GM12878 (cell line): ENCODE results near the gene CPD. TPM values are rescaled to one million over a fixed set of nuclear protein-coding genes. Genes with fewer than 3 reads are reported as not detected.

Experiments
- ATAC-seq: fragments of 200-7000 bp; cut with Tn5 transposase; 3 replicates; pipeline ENCODE4 v1.9.1; 2020; ENCODE audit warnings: mild to moderate bottlenecking, moderate library complexity
- BruUV-seq: library from RNA; stranded (reverse); fragments of 400-500 nt; replicated peaks from 2 replicates; lab custom pipeline; 2021; lab: Mats Ljungman, UMichigan
- CTCF ChIA-PET: fragments of 300-600 bp; sonication (Branson Sonifier 250); formaldehyde crosslinking; extraction: SDS; loops from one replicate; lab custom pipeline; 2021; ENCODE audit warnings: inconsistent platforms; lab: Yijun Ruan, JAX
- POLR2A ChIA-PET: fragments of 350-600 bp; formaldehyde crosslinking; extraction: SDS; loops from one replicate; lab custom pipeline; 2021; ENCODE audit warnings: inconsistent platforms; lab: Charles Lee
- RAD21 ChIA-PET: fragments of 300-600 bp; sonication (Branson Sonifier 250); formaldehyde crosslinking; loops from one replicate; lab custom pipeline; 2023; ENCODE audit warnings: antibody characterized with exemption; ENCODE audit not compliant: unreplicated experiment; lab: Charles Lee
- SMC1A ChIA-PET: fragments of 300-600 bp; sonication (Branson Sonifier 250); formaldehyde crosslinking; loops from one replicate; lab custom pipeline; 2023; ENCODE audit not compliant: unreplicated experiment, uncharacterized antibody; lab: Charles Lee
- DNase-seq: peaks from one replicate; pipeline ENCODE4 v3.0.0-alpha.2; 2011; ENCODE audit warnings: low read depth, low spot score
- FAIRE-seq: peaks from 3 replicates; lab custom pipeline; 2011; peaks lifted over from hg19 to GRCh38; lab: Jason Lieb, UNC
- H2AFZ ChIP-seq: 2 replicates; pipeline ENCODE4 v1.6.0; 2011; ENCODE audit warnings: low read depth, low read length, control low read depth; ENCODE audit not compliant: control insufficient read depth
- H3K27ac ChIP-seq: 2 replicates; pipeline ENCODE4 v1.5.1; 2011; ENCODE audit warnings: control low read depth; ENCODE audit not compliant: control insufficient read depth, insufficient read depth
- H3K27me3 ChIP-seq, 2 experiments: replicated peaks in 1 of 2; 2 replicates each; pipeline versions ENCODE4 v1.6.0 to v1.6.1; 2011; ENCODE audit warnings: low read length in 1 of 2; ENCODE audit not compliant: control insufficient read depth in 2 of 2, insufficient read depth in 2 of 2
- H3K36me3 ChIP-seq, 2 experiments: 2 replicates each; pipeline ENCODE4 v1.5.1; 2011; ENCODE audit warnings: low read length in 1 of 2; ENCODE audit not compliant: control insufficient read depth in 2 of 2, insufficient read depth in 2 of 2
- H3K4me1 ChIP-seq: 2 replicates; pipeline ENCODE4 v1.6.1; 2011; ENCODE audit warnings: mild to moderate bottlenecking, low read length, moderate library complexity, mixed read lengths; ENCODE audit not compliant: control insufficient read depth, insufficient read depth
- H3K4me2 ChIP-seq: 2 replicates; pipeline ENCODE4 v1.6.0; 2011; ENCODE audit warnings: control low read depth; ENCODE audit not compliant: control insufficient read depth, insufficient read depth
- H3K4me3 ChIP-seq: fragments of 200-600 bp; sonication (generic); 2 replicates; pipeline ENCODE4 v1.5.1; 2016
- H3K79me2 ChIP-seq: 2 replicates; pipeline ENCODE4 v1.6.0; 2011; ENCODE audit warnings: low read length; ENCODE audit not compliant: control insufficient read depth, insufficient read depth
- H3K9ac ChIP-seq: 2 replicates; pipeline ENCODE4 v1.8.0; 2011; ENCODE audit warnings: low read length, control low read depth, mixed read lengths; ENCODE audit not compliant: control insufficient read depth, insufficient read depth
- H3K9me3 ChIP-seq: replicated peaks from 3 replicates; pipeline ENCODE4 v1.5.1; 2011; ENCODE audit warnings: mild to moderate bottlenecking, low read length; ENCODE audit not compliant: control insufficient read depth, insufficient read depth
- H4K20me1 ChIP-seq: 2 replicates; pipeline ENCODE4 v1.6.0; 2011; ENCODE audit not compliant: control insufficient read depth, insufficient read depth
- BHLHE40 ChIP-seq, 2 experiments: fragments of 450-650 bp in 1 of 2; IDR thresholded peaks; 2 replicates each; pipeline ENCODE4 v1.6.1; 2011 to 2017; ENCODE audit warnings: low read depth in 2 of 2, borderline replicate concordance in 1 of 2, improper control_type of control experiment in 1 of 2, low read length in 1 of 2, mild to moderate bottlenecking in 1 of 2
- BMI1 ChIP-seq: fragments of 450-650 bp; IDR thresholded peaks from 2 replicates; pipeline ENCODE4 v1.6.1; 2016; ENCODE audit warnings: mild to moderate bottlenecking, moderate library complexity, borderline replicate concordance
- HDGF ChIP-seq: fragments of 450-650 bp; IDR thresholded peaks from 2 replicates; pipeline ENCODE4 v1.6.1; 2016; ENCODE audit warnings: antibody characterized with exemption
- STAT1 ChIP-seq: fragments of 450-650 bp; conservative IDR thresholded peaks from 2 replicates; pipeline ENCODE4 v1.6.1; 2014; ENCODE audit warnings: antibody characterized with exemption, mild to moderate bottlenecking
- YBX1 ChIP-seq: fragments of 450-650 bp; IDR thresholded peaks from 2 replicates; pipeline ENCODE4 v1.6.1; 2016; ENCODE audit warnings: antibody characterized with exemption
- ZBED1 ChIP-seq: IDR thresholded peaks from 2 replicates; pipeline ENCODE4 v1.6.1; 2016; ENCODE audit warnings: borderline replicate concordance
- ZBTB40 ChIP-seq: fragments of 450-650 bp; IDR thresholded peaks from 2 replicates; pipeline ENCODE4 v1.6.1; 2016; ENCODE audit warnings: mild to moderate bottlenecking, moderate library complexity, borderline replicate concordance
- ZNF24 ChIP-seq: fragments of 450-650 bp; IDR thresholded peaks from 2 replicates; pipeline ENCODE4 v1.6.1; 2017; ENCODE audit warnings: antibody characterized with exemption, mild to moderate bottlenecking
- WGBS: methylation state at CpG from one replicate; pipeline ENCODE4 v1.1.6; 2016; ENCODE audit warnings: low lambda C conversion rate; ENCODE audit not compliant: insufficient replicate concordance, insufficient coverage; ENCODE audit errors: missing lambda C conversion rate; 5-methylcytosine and 5-hydroxymethylcytosine counted together
- in situ Hi-C: fragments of 300-500 bp; cut with MboI; formaldehyde crosslinking; loops from 9 replicates; pipeline ENCODE4 v1.14.3; 2018; ENCODE audit warnings: mixed read lengths
- intact Hi-C: fragments of 100-400 bp; cut with micrococcal nuclease; formaldehyde crosslinking; loops from one replicate; pipeline ENCODE4 v1.14.2; 2022; ENCODE audit not compliant: unreplicated experiment
- polyA plus RNA-seq, 11 experiments: library from polyadenylated mRNA; depleted of rRNA in 4 of 11; unstranded in 6 of 11; stranded (reverse) in 5 of 11; fragments of >200 nt; fragmentation: Nextera tagmentation in 4 of 11; fragmentation: Illumina TruSeq in 1 of 11; extraction: Ambion mirVana in 4 of 11; extraction: Trizol in 1 of 11; gene quantifications; 1 replicate in 1 of 11; 2 replicates in 10 of 11; pipeline versions ENCODE4 v1.2.1 to v1.2.3, GENCODE V29; 2011 to 2016; ENCODE audit warnings: inconsistent platforms in 2 of 11, missing spikeins in 2 of 11, low read depth in 1 of 11
- total RNA-seq, 4 experiments: library from RNA; depleted of rRNA in 3 of 4; stranded (reverse); fragments of >200 nt in 3 of 4; fragmentation: Illumina TruSeq in 1 of 4; extraction: Trizol in 1 of 4; gene quantifications; 2 replicates each; pipeline versions ENCODE4 v1.2.1 to v1.2.3, GENCODE V29; 2013 to 2021
- TF ChIP-seq, protein P1 (sequence below): IDR thresholded peaks from 2 replicates; pipeline ENCODE4 v1.6.1; 2012; ENCODE audit warnings: low read depth, low read length, improper control_type of control experiment

Gene CPD
- total and polyA plus RNA-seq, 10 of the 15 experiments (the other 5 are each of a cell fraction or from before 2014, with no cell fraction given): 3.5 to 24.2 (median 15.7) TPM

- H3K9me3 ChIP-seq: no peaks in the 10 kb centered on the region
- POLR2A ChIA-PET: no interaction called here
- in situ Hi-C loops (no loop called here), intact Hi-C loops (no loop called here)
- no peak overlapping the region for H3K9ac ChIP-seq
- TF ChIP-seq ZBTB40 (no peak), YBX1 (no peak), BMI1 (no peak), ZBED1 (no peak), HDGF (no peak), STAT1 (no peak), BHLHE40 (IDR thresholded peaks at IDR 0.05; ENCODE audit: borderline replicate concordance in 1 of 2, low read depth in 2 of 2, low read length in 1 of 2) (no peak), ZNF24 (0 out of 2 replicates have a peak, but pooled peaks have one; percentile 38)
- TF ChIP-seq, protein P1, sequence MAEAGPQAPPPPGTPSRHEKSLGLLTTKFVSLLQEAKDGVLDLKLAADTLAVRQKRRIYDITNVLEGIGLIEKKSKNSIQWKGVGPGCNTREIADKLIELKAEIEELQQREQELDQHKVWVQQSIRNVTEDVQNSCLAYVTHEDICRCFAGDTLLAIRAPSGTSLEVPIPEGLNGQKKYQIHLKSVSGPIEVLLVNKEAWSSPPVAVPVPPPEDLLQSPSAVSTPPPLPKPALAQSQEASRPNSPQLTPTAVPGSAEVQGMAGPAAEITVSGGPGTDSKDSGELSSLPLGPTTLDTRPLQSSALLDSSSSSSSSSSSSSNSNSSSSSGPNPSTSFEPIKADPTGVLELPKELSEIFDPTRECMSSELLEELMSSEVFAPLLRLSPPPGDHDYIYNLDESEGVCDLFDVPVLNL: no peak
- H3K36me3 ChIP-seq: peaks cover 3 to 4% of the 10 kb centered on the region in 2 experiments; a peak in 3 of 4 replicates
- no TSS peak for BruUV-seq
- ATAC-seq: no peak
- no peaks in the 10 kb centered on the region for H3K27me3 ChIP-seq
- H3K27ac ChIP-seq: no peak overlapping the region
- WGBS: 97% methylated on average over 1 of the region's 1 CpG
- SMC1A ChIA-PET: no interaction called here
- H4K20me1 ChIP-seq: no peaks in the 10 kb centered on the region
- H3K4me3 ChIP-seq: no peak overlapping the region
- CTCF ChIA-PET: interaction anchor here (1.4 kb wide), 1 partner anchor 97 kb away, joined by 3 read pairs; no protein-coding TSS in a partner anchor
- peaks cover 13% of the 10 kb centered on the region for H3K79me2 ChIP-seq
- no peak for DNase-seq
- RAD21 ChIA-PET: no interaction called here
- no peaks in the 10 kb centered on the region for H3K4me1 ChIP-seq
- no peak overlapping the region for H3K4me2 ChIP-seq
- no peak overlapping the region for H2AFZ ChIP-seq
- no peak for FAIRE-seq
These were observed 104.4 kb downstream of the CPD start for GRCh38 chr17:30483159-30483558.
